OCI-LY3 (cell line): ENCODE results near the gene PPM1M.
A peak's percentile ranks its signal among the peaks of the same experiment; 100 is the strongest.

Source experiments
- CTCF ChIP-seq: fragments of 200-600, 300-600 bp; sonication (generic); IDR thresholded peaks from 2 replicates; pipeline ENCODE4 v1.5.1; 2014; ENCODE audit warnings: antibody characterized with exemption, low read length, low read depth
- EZH2phosphoT487 ChIP-seq: fragments of 200-600 bp; shearing (Covaris generic); IDR thresholded peaks from 2 replicates; pipeline ENCODE4 v1.6.1; 2018; ENCODE audit warnings: antibody characterized with exemption, mixed run types, low read depth

- peak; percentile 16; the same call in 1 of the 2 replicates for TF ChIP-seq CTCF
- TF ChIP-seq EZH2phosphoT487: no peak
Observed at GRCh38 chr3:52277972-52278509, 32.5 kb downstream of the PPM1M start.
